Stimulated activated CD8-positive, alpha-beta memory T cell treated with anti-CD3 and anti-CD28 coated beads, Interleukin-2, amount 100 ng/mL, for 1 hour (primary cell): ENCODE data around the gene ACOXL.

Experiments used
- DNase-seq, 2 donors: peaks; one replicate each; pipeline ENCODE4 v3.0.0-alpha.2; 2020; ENCODE audit warnings: low read depth in 2 of 2

Gene ACOXL

DNA sequence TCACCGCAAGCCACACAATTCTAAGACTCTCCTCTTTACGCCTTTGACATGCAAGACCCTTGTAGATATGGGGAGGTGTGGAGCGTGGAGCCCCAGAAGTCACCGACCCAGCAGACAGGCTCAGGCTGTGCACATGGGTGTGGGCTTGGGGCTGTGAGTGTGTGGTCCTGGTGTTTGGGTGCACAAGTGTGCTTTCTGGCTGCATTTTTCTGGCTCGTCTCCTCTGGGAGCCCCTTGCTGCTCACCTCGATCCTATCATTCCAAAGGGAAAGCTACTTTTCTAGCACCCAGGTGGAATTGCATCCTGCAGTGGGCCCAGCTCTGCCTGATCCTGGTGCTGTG lies 143.0 kb downstream of the ACOXL start:
- DNase-seq: no peak

DNA sequence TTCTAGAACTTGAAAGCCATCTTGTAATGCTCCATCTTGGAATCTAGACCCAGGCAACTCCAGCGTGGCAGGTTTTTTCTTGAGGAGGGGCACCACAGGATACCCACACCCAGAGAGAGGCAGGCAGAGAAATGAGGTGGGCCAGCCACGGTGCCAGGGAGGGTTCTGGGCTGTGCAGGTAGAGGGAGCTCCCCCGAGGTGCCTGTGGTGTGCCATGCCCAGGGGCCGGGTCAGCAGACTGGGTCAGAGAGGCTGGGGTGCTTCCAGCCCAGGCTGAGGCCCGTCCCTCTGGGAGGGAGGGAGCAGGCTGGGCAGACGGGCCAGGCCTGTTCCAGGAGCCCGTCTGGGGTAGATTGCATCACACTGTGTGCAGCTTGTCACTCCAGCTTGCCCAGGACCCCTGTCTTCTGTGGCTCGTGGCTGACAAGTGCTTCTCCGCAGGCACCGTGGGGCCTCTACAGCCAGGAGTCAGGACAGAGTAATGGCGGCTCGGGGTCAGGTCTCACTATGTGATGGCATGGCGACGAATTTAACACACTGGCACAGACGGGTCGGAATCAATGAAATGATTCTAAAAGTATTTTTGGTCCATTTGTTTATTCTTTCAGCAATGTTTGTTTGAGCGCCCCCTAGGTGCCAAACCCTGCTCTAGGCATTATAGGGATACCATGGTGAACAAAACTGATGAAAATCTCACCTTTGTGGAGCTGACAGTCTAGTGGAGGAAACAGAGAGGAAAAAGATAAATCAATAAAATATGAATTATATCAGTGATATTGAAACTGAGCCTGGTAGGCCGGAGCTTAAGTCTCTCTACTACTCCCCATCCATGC lies 144.0 kb downstream of the ACOXL start:
- DNase-seq: no peak

DNA sequence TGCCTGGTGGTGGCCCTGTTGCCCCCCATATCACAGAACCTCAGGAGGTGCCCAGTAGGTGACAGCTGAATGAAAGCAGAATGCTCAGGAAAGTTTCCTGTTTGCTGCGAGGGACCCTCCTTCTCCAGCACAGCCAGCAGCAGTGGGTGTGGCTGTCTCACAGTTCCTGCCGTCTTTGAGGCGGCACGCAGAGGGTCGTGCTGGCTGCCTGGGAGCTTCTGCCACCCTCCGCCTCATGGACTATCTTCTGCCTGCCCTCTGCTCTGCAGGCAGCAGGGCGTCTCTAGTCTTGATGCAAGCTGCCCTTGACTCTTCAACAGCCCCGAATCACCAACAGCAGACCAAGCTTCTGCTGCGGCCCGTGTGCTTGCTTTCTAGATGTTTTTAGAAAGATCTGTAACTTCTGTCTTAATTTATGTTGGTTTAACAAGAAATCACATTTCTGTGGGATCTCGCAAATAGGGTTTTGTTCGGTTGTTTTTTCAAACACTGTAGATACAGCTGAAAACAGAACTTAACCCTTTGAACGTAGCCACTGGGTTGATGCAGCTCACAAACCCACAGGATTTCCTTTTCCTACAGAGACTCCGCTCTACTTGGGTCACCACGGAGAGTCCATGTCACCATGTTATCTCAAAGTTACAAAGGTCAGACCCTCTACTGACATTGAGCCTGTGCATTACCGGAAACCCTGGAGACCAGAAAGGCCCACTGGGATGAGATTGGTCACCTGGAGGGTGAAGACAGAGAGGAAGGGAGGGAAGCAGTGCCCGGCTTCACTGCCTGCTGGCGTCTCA lies 144.9 kb downstream of the ACOXL start:
- DNase-seq: no peak

- DNase-seq: no peak
Measured at GRCh38 chr2:110878150-110878549, 145.8 kb downstream of the ACOXL start.

DNA sequence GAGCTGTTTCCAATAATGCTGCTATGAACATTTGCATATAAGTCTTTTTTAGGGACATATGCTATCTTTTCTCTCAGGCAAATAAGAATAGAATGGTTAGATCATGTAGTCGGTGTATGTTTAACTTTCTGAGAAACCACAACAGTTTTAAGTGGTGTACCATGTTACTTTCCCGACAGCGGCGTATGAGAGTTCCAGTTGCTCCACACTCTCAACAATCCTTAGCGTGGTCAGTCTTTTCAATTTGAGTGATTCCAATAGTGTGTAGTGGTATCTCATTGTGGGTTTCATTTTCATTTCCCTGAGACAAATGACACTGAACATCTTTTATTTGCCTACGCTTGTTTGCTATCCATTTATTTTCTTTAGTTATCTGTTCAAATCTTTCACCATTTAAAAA lies 149.5 kb downstream of the ACOXL start:
- no peak for DNase-seq

GRCh38 chr2:110883406-110883805 lies 151.0 kb downstream of the ACOXL start:
- no peak for DNase-seq

DNA sequence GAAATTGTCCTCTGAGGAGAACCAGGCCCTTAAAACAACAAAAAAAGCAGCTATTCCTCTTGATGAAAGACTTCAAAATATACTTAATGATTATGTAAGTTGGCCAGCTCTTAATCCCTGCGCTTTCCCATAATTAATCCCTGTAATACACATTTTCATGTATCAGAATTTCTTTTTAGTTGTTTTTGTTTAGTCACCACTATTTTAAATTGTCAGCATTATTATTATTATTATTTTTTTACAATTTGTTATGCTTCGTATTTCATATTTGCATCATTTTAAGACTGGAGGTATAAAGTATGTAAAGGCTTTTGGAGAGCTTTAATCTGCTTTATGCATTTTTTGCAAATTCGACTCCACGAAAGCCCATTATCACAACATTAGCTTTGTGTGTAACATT lies 152.9 kb downstream of the ACOXL start:
- DNase-seq: no peak

- DNase-seq: no peak
Measured at GRCh38 chr2:110886826-110887573, 154.6 kb downstream of the ACOXL start.

DNA sequence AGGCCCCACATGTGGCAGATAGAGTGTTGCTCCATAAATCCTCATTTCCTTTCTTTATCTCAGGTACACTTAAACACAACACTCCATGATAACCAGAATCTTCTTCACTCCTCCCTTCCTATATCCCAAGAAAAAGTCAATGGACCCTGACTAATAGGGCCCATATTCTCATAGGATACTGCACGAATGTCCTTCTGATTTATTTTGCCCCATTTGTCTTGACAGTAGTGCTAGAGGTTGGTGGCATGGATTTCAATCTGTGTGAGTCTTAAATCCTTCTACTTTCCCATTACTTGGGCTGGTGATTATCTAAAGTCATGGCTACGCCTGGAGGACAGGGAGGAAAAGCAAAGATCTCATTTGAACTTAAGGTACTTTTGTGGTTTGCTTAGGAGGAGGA lies 156.0 kb downstream of the ACOXL start:
- no peak for DNase-seq

- DNase-seq: no peak
Measured at GRCh38 chr2:110891626-110892025, 159.3 kb downstream of the ACOXL start.

DNA sequence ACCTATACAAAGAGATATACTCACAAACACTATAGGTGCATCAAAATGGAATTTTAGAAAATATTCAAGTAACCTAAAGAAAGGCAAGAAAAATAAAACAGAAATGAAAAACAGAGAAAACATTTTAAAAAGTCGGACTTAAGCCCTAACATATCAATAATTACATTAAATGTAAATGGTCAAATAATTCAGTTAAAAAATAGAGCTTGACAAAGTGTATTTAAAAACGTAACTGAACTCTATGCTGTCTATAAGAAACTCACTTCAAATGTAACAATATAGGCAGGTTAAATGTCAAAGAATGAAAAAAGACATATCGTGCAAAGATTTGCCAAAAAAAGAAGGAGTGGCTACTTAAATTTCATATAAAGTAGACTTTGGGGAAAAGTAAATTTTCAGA lies 163.9 kb downstream of the ACOXL start:
- no peak for DNase-seq

- DNase-seq: no peak
Measured at GRCh38 chr2:110897966-110898365, 165.6 kb downstream of the ACOXL start.

GRCh38 chr2:110900191-110900590 lies 167.8 kb downstream of the ACOXL start:
- no peak for DNase-seq

- DNase-seq: no peak
Measured at GRCh38 chr2:110903548-110903947, 171.2 kb downstream of the ACOXL start.

GRCh38 chr2:110904116-110904778 lies 171.9 kb downstream of the ACOXL start:
- no peak for DNase-seq

GRCh38 chr2:110904779-110905148 lies 172.4 kb downstream of the ACOXL start:
- DNase-seq: no peak

GRCh38 chr2:110905217-110905616 lies 172.8 kb downstream of the ACOXL start:
- DNase-seq: no peak

- DNase-seq: no peak
Measured at GRCh38 chr2:110906613-110907298, 174.4 kb downstream of the ACOXL start.

DNA sequence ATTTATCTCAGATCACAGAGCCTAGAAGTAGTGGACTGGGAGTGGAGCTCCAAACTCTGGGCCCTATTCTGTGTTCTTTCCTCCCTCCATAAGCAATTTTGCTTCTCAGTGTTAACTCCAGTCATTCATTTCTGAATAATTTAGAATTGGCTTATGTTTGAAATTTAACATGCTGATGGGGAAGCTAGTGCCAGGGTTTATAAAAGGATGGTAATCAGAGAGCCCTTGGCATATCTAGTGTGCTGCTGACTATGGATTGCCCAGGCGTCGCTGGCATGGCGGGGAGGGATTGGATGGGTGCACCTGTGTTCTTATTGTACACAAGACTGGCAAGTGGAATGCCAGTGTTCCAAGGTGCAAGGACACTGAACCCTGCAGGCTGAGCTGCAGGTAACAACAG lies 177.1 kb downstream of the ACOXL start:
- DNase-seq: no peak

GRCh38 chr2:110910423-110910822 lies 178.1 kb downstream of the ACOXL start:
- no peak for DNase-seq

DNA sequence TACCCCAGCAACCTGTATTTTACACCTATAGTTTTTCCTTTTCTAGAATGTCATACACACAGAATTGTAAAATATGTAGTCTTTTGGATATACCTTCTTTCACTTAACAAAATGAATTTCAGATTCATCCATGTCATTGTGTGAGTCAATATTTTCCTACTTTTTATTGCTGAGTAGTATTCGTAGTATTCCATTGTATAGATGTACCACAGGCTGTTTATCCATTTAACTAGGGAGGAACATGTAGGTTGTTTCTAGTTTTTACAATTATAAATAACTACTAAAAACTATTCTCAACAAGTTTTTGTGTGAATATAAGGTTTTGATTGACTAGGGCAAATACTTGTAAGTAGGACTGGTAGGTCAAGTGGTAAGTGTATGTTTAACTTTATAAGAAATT lies 187.4 kb downstream of the ACOXL start:
- no peak for DNase-seq
